Measurements from ENCODE around the gene HABP4.

HABP4 gene

GRCh38 chr9:96485280-96485679, 35.3 kb downstream of the HABP4 start:
- H3K4me1 ChIP-seq (ENCODE audit: control insufficient read depth, insufficient read depth, low read length), result peaks cover 23% of the 10 kb centered on the region
- H3K27me3 ChIP-seq (ENCODE audit: control insufficient read depth, insufficient read depth, low read length), result no peaks in the 10 kb centered on the region
- H3K9me3 ChIP-seq (ENCODE audit: control insufficient read depth, low read length), result no peaks in the 10 kb centered on the region
- H3K4me3 ChIP-seq (ENCODE audit: low read length), result no peak overlapping the region
- H3K36me3 ChIP-seq (ENCODE audit: control insufficient read depth, insufficient read depth, low read length), result no peaks in the 10 kb centered on the region
- H3K9ac ChIP-seq (ENCODE audit: low read length), result no peak overlapping the region

- no peak overlapping the region for H3K4me3 ChIP-seq (ENCODE audit: low read length)
- H3K9me3 ChIP-seq (ENCODE audit: control insufficient read depth, low read length), result no peaks in the 10 kb centered on the region
- no peak overlapping the region for H3K9ac ChIP-seq (ENCODE audit: low read length)
- no peaks in the 10 kb centered on the region for H3K27me3 ChIP-seq (ENCODE audit: control insufficient read depth, insufficient read depth, low read length)
- no peaks in the 10 kb centered on the region for H3K36me3 ChIP-seq (ENCODE audit: control insufficient read depth, insufficient read depth, low read length)
- H3K4me1 ChIP-seq (ENCODE audit: control insufficient read depth, insufficient read depth, low read length), result peaks cover 33% of the 10 kb centered on the region
Measured at GRCh38 chr9:96486386-96487028, 36.5 kb downstream of the HABP4 start.

GRCh38 chr9:96487029-96487396, 37.0 kb downstream of the HABP4 start:
- Histone ChIP-seq H3K27me3 (ENCODE audit: control insufficient read depth, insufficient read depth, low read length) (no peaks in the 10 kb centered on the region), H3K4me1 (ENCODE audit: control insufficient read depth, insufficient read depth, low read length) (peaks cover 38% of the 10 kb centered on the region), H3K9ac (ENCODE audit: low read length) (no peak overlapping the region), H3K4me3 (ENCODE audit: low read length) (no peak overlapping the region), H3K9me3 (ENCODE audit: control insufficient read depth, low read length) (no peaks in the 10 kb centered on the region), H3K36me3 (ENCODE audit: control insufficient read depth, insufficient read depth, low read length) (no peaks in the 10 kb centered on the region)

GRCh38 chr9:96487949-96488348, 38.0 kb downstream of the HABP4 start:
- Histone ChIP-seq H3K9ac (ENCODE audit: low read length) (no peak overlapping the region), H3K36me3 (ENCODE audit: control insufficient read depth, insufficient read depth, low read length) (no peaks in the 10 kb centered on the region), H3K4me3 (ENCODE audit: low read length) (no peak overlapping the region)

GRCh38 chr9:96489482-96489979, 39.6 kb downstream of the HABP4 start:
- Histone ChIP-seq H3K4me3 (ENCODE audit: low read length) (no peak overlapping the region), H3K9me3 (ENCODE audit: control insufficient read depth, low read length) (no peaks in the 10 kb centered on the region), H3K36me3 (ENCODE audit: control insufficient read depth, insufficient read depth, low read length) (no peaks in the 10 kb centered on the region), H3K9ac (ENCODE audit: low read length) (no peak overlapping the region), H3K4me1 (ENCODE audit: control insufficient read depth, insufficient read depth, low read length) (peaks cover 41% of the 10 kb centered on the region), H3K27me3 (ENCODE audit: control insufficient read depth, insufficient read depth, low read length) (no peaks in the 10 kb centered on the region)

More at GRCh38 chr9:96487949-96488348, 38.0 kb downstream of the HABP4 start:
- H3K27me3 ChIP-seq (ENCODE audit: control insufficient read depth, insufficient read depth, low read length), result no peaks in the 10 kb centered on the region
- H3K4me1 ChIP-seq (ENCODE audit: control insufficient read depth, insufficient read depth, low read length), result peaks cover 41% of the 10 kb centered on the region
- H3K9me3 ChIP-seq (ENCODE audit: control insufficient read depth, low read length), result no peaks in the 10 kb centered on the region

- Histone ChIP-seq H3K9me3 (ENCODE audit: control insufficient read depth, low read length) (no peaks in the 10 kb centered on the region), H3K4me3 (ENCODE audit: low read length) (no peak overlapping the region), H3K9ac (ENCODE audit: low read length) (no peak overlapping the region), H3K36me3 (ENCODE audit: control insufficient read depth, insufficient read depth, low read length) (no peaks in the 10 kb centered on the region), H3K27me3 (ENCODE audit: control insufficient read depth, insufficient read depth, low read length) (no peaks in the 10 kb centered on the region), H3K4me1 (ENCODE audit: control insufficient read depth, insufficient read depth, low read length) (peaks cover 41% of the 10 kb centered on the region)
Measured at GRCh38 chr9:96490534-96491078, 40.6 kb downstream of the HABP4 start.

GRCh38 chr9:96491079-96491879, 41.3 kb downstream of the HABP4 start:
- Histone ChIP-seq H3K36me3 (ENCODE audit: control insufficient read depth, insufficient read depth, low read length) (no peaks in the 10 kb centered on the region), H3K4me1 (ENCODE audit: control insufficient read depth, insufficient read depth, low read length) (peaks cover 38% of the 10 kb centered on the region), H3K9ac (ENCODE audit: low read length) (no peak overlapping the region), H3K9me3 (ENCODE audit: control insufficient read depth, low read length) (no peaks in the 10 kb centered on the region), H3K4me3 (ENCODE audit: low read length) (no peak overlapping the region), H3K27me3 (ENCODE audit: control insufficient read depth, insufficient read depth, low read length) (no peaks in the 10 kb centered on the region)

GRCh38 chr9:96491880-96492525, 42.0 kb downstream of the HABP4 start:
- Histone ChIP-seq H3K9me3 (ENCODE audit: control insufficient read depth, low read length) (no peaks in the 10 kb centered on the region), H3K36me3 (ENCODE audit: control insufficient read depth, insufficient read depth, low read length) (no peaks in the 10 kb centered on the region), H3K4me1 (ENCODE audit: control insufficient read depth, insufficient read depth, low read length) (peaks cover 31% of the 10 kb centered on the region), H3K4me3 (ENCODE audit: low read length) (no peak overlapping the region), H3K9ac (ENCODE audit: low read length) (no peak overlapping the region), H3K27me3 (ENCODE audit: control insufficient read depth, insufficient read depth, low read length) (no peaks in the 10 kb centered on the region)

GRCh38 chr9:96492993-96493531, 43.1 kb downstream of the HABP4 start:
- H3K4me1 ChIP-seq (ENCODE audit: control insufficient read depth, insufficient read depth, low read length), result peaks cover 20% of the 10 kb centered on the region
- no peak overlapping the region for H3K9ac ChIP-seq (ENCODE audit: low read length)
- no peaks in the 10 kb centered on the region for H3K9me3 ChIP-seq (ENCODE audit: control insufficient read depth, low read length)
- H3K27me3 ChIP-seq (ENCODE audit: control insufficient read depth, insufficient read depth, low read length), result no peaks in the 10 kb centered on the region
- no peaks in the 10 kb centered on the region for H3K36me3 ChIP-seq (ENCODE audit: control insufficient read depth, insufficient read depth, low read length)
- H3K4me3 ChIP-seq (ENCODE audit: low read length), result no peak overlapping the region

- H3K36me3 ChIP-seq (ENCODE audit: control insufficient read depth, insufficient read depth, low read length), result no peaks in the 10 kb centered on the region
- H3K4me1 ChIP-seq (ENCODE audit: control insufficient read depth, insufficient read depth, low read length), result peaks cover 18% of the 10 kb centered on the region
- no peaks in the 10 kb centered on the region for H3K27me3 ChIP-seq (ENCODE audit: control insufficient read depth, insufficient read depth, low read length)
- H3K9ac ChIP-seq (ENCODE audit: low read length), result no peak overlapping the region
- H3K9me3 ChIP-seq (ENCODE audit: control insufficient read depth, low read length), result no peaks in the 10 kb centered on the region
- no peak overlapping the region for H3K4me3 ChIP-seq (ENCODE audit: low read length)
Measured at GRCh38 chr9:96493757-96494156, 43.8 kb downstream of the HABP4 start.

- no peak overlapping the region for H3K9ac ChIP-seq (ENCODE audit: low read length)
- no peaks in the 10 kb centered on the region for H3K27me3 ChIP-seq (ENCODE audit: control insufficient read depth, insufficient read depth, low read length)
- no peaks in the 10 kb centered on the region for H3K9me3 ChIP-seq (ENCODE audit: control insufficient read depth, low read length)
- H3K4me1 ChIP-seq (ENCODE audit: control insufficient read depth, insufficient read depth, low read length), result peaks cover 18% of the 10 kb centered on the region
- no peak overlapping the region for H3K4me3 ChIP-seq (ENCODE audit: low read length)
- H3K36me3 ChIP-seq (ENCODE audit: control insufficient read depth, insufficient read depth, low read length), result no peaks in the 10 kb centered on the region
Measured at GRCh38 chr9:96494215-96494800, 44.3 kb downstream of the HABP4 start.

All from mucosa of stomach (tissue), 1 donor.